PFSK-1 (cell line): ENCODE data around the gene CCDC192.

ENCODE experiments used
- FOXP2 ChIP-seq: optimal IDR thresholded peaks from 2 replicates; pipeline ENCODE3; 2011; ENCODE audit warnings: borderline replicate concordance, control low read depth, inconsistent platforms; ENCODE audit not compliant: insufficient read depth; ENCODE audit errors: extremely low read length, extremely low read depth
- POLR2AphosphoS5 ChIP-seq: IDR thresholded peaks from 2 replicates; pipeline ENCODE4 v1.6.1; 2012; ENCODE audit warnings: low read depth, mild to moderate bottlenecking, control low read depth, low read length, moderate library complexity
- REST ChIP-seq, 2 experiments: IDR thresholded peaks; 2 replicates each; pipeline versions ENCODE4 v1.6.1 to v1.8.0; 2011 to 2012; ENCODE audit warnings: low read depth in 2 of 2, low read length in 2 of 2, control low read depth in 1 of 2, inconsistent platforms in 1 of 2, mild to moderate bottlenecking in 1 of 2, moderate library complexity in 1 of 2; ENCODE audit not compliant: insufficient read depth in 1 of 2
- SIN3A ChIP-seq: IDR thresholded peaks from 2 replicates; pipeline ENCODE4 v1.6.1; 2012; ENCODE audit warnings: mild to moderate bottlenecking, low read length, moderate library complexity, borderline replicate concordance; ENCODE audit not compliant: insufficient read depth
- TAF1 ChIP-seq: IDR thresholded peaks from 2 replicates; pipeline ENCODE4 v1.6.1; 2012; ENCODE audit warnings: low read length, control low read depth, borderline replicate concordance; ENCODE audit not compliant: insufficient read depth

Gene CCDC192

GRCh38 chr5:127961006-127961762 lies 258.0 kb downstream of the CCDC192 start:
- TF ChIP-seq SIN3A (no peak), POLR2AphosphoS5 (no peak), REST (IDR thresholded peaks at IDR 0.05; ENCODE audit: insufficient read depth in 1 of 2, low read depth in 2 of 2, low read length in 2 of 2) (no peak), FOXP2 (no peak), TAF1 (no peak)

GRCh38 chr5:127961763-127962145 lies 258.6 kb downstream of the CCDC192 start:
- TF ChIP-seq FOXP2: no peak
- no peak for TF ChIP-seq TAF1
- no peak for TF ChIP-seq POLR2AphosphoS5
- no peak for TF ChIP-seq REST (IDR thresholded peaks at IDR 0.05; ENCODE audit: insufficient read depth in 1 of 2, low read depth in 2 of 2, low read length in 2 of 2)
- TF ChIP-seq SIN3A: no peak

GRCh38 chr5:127962491-127962890 lies 259.3 kb downstream of the CCDC192 start:
- no peak for TF ChIP-seq REST (IDR thresholded peaks at IDR 0.05; ENCODE audit: insufficient read depth in 1 of 2, low read depth in 2 of 2, low read length in 2 of 2)
- TF ChIP-seq TAF1: no peak
- no peak for TF ChIP-seq SIN3A
- TF ChIP-seq POLR2AphosphoS5: no peak
- TF ChIP-seq FOXP2: no peak

- TF ChIP-seq TAF1 (no peak), POLR2AphosphoS5 (no peak), SIN3A (no peak), REST (IDR thresholded peaks at IDR 0.05; ENCODE audit: insufficient read depth in 1 of 2, low read depth in 2 of 2, low read length in 2 of 2) (no peak), FOXP2 (no peak)
These were observed 260.0 kb downstream of the CCDC192 start for GRCh38 chr5:127963233-127963632.
